Neural progenitor cell (in vitro differentiated cells): ENCODE results near the gene TRIP13.
"Not testable (repeated sequence)": the region's sequence is repeated elsewhere in the genome, so short reads cannot be mapped to it uniquely, and the experiment has no call there.

ENCODE experiments used
- CTCF ChIP-seq: fragments of 200-600 bp; sonication (generic); IDR thresholded peaks from 2 replicates; pipeline ENCODE4 v1.5.1; 2017; ENCODE audit warnings: antibody characterized with exemption, mild to moderate bottlenecking
- EZH2 ChIP-seq: fragments of 200-600 bp; sonication (generic); IDR thresholded peaks from 2 replicates; pipeline ENCODE4 v1.6.1; 2017; ENCODE audit warnings: antibody characterized with exemption, mild to moderate bottlenecking, moderate library complexity

- not testable (repeated sequence) for TF ChIP-seq CTCF, EZH2
Observed at GRCh38 chr5:929182-929581, 36.5 kb downstream of the TRIP13 start.
